ENCODE measurements around the gene SLC16A6.
"Not testable (repeated sequence)": the region's sequence is repeated elsewhere in the genome, so short reads cannot be mapped to it uniquely, and the experiment has no call there.

The SLC16A6 gene

GRCh38 chr17:68238164-68238870 is 52.6 kb downstream of the SLC16A6 start:
- Histone ChIP-seq H3K27me3 (ENCODE audit: insufficient read depth, low read length) (no peaks in the 10 kb centered on the region), H3K4me1 (ENCODE audit: insufficient read depth, low read length) (no peaks in the 10 kb centered on the region), H3K27ac (ENCODE audit: low read length) (no peak overlapping the region), H3K9ac (ENCODE audit: low read depth, low read length) (no peak overlapping the region), H3K4me3 (ENCODE audit: low read length) (no peak overlapping the region), H3K9me3 (ENCODE audit: insufficient read depth, low read depth, low read length) (no peaks in the 10 kb centered on the region), H3K36me3 (ENCODE audit: insufficient read depth, low read depth, low read length) (no peaks in the 10 kb centered on the region)

- not testable (repeated sequence) for H3K4me1 ChIP-seq (ENCODE audit: insufficient read depth, low read length)
Observed at GRCh38 chr17:68237369-68238163, 53.4 kb downstream of the SLC16A6 start.

GRCh38 chr17:68235336-68235791 is 55.6 kb downstream of the SLC16A6 start:
- H3K27me3 ChIP-seq (ENCODE audit: insufficient read depth, low read length); H3K4me3 ChIP-seq (ENCODE audit: low read length); H3K4me1 ChIP-seq (ENCODE audit: insufficient read depth, low read length); H3K9ac ChIP-seq (ENCODE audit: low read depth, low read length); H3K9me3 ChIP-seq (ENCODE audit: insufficient read depth, low read depth, low read length); H3K36me3 ChIP-seq (ENCODE audit: insufficient read depth, low read depth, low read length); H3K27ac ChIP-seq (ENCODE audit: low read length): not testable (repeated sequence)

More at GRCh38 chr17:68237369-68238163, 53.4 kb downstream of the SLC16A6 start:
- not testable (repeated sequence) for H3K36me3 ChIP-seq (ENCODE audit: insufficient read depth, low read depth, low read length); H3K4me3 ChIP-seq (ENCODE audit: low read length); H3K27me3 ChIP-seq (ENCODE audit: insufficient read depth, low read length); H3K27ac ChIP-seq (ENCODE audit: low read length); H3K9ac ChIP-seq (ENCODE audit: low read depth, low read length); H3K9me3 ChIP-seq (ENCODE audit: insufficient read depth, low read depth, low read length)

GRCh38 chr17:68234726-68235335 is 56.1 kb downstream of the SLC16A6 start:
- not testable (repeated sequence) for H3K9me3 ChIP-seq (ENCODE audit: insufficient read depth, low read depth, low read length); H3K27ac ChIP-seq (ENCODE audit: low read length); H3K27me3 ChIP-seq (ENCODE audit: insufficient read depth, low read length); H3K4me1 ChIP-seq (ENCODE audit: insufficient read depth, low read length); H3K4me3 ChIP-seq (ENCODE audit: low read length); H3K36me3 ChIP-seq (ENCODE audit: insufficient read depth, low read depth, low read length); H3K9ac ChIP-seq (ENCODE audit: low read depth, low read length)

GRCh38 chr17:68232741-68233140 is 58.2 kb downstream of the SLC16A6 start:
- H3K9ac ChIP-seq (ENCODE audit: low read depth, low read length); H3K27ac ChIP-seq (ENCODE audit: low read length): not testable (repeated sequence)

GRCh38 chr17:68231541-68231940 is 59.4 kb downstream of the SLC16A6 start:
- H3K4me1 ChIP-seq (ENCODE audit: insufficient read depth, low read length), result no peaks in the 10 kb centered on the region
- no peak overlapping the region for H3K27ac ChIP-seq (ENCODE audit: low read length)
- H3K4me3 ChIP-seq (ENCODE audit: low read length), result no peak overlapping the region

More at GRCh38 chr17:68232741-68233140, 58.2 kb downstream of the SLC16A6 start:
- H3K4me3 ChIP-seq (ENCODE audit: low read length); H3K4me1 ChIP-seq (ENCODE audit: insufficient read depth, low read length); H3K36me3 ChIP-seq (ENCODE audit: insufficient read depth, low read depth, low read length); H3K9me3 ChIP-seq (ENCODE audit: insufficient read depth, low read depth, low read length); H3K27me3 ChIP-seq (ENCODE audit: insufficient read depth, low read length): not testable (repeated sequence)

GRCh38 chr17:68231131-68231530 is 59.8 kb downstream of the SLC16A6 start:
- H3K4me3 ChIP-seq (ENCODE audit: low read length); H3K9ac ChIP-seq (ENCODE audit: low read depth, low read length); H3K9me3 ChIP-seq (ENCODE audit: insufficient read depth, low read depth, low read length); H3K4me1 ChIP-seq (ENCODE audit: insufficient read depth, low read length); H3K36me3 ChIP-seq (ENCODE audit: insufficient read depth, low read depth, low read length); H3K27me3 ChIP-seq (ENCODE audit: insufficient read depth, low read length); H3K27ac ChIP-seq (ENCODE audit: low read length): not testable (repeated sequence)

More at GRCh38 chr17:68231541-68231940, 59.4 kb downstream of the SLC16A6 start:
- no peak overlapping the region for H3K9ac ChIP-seq (ENCODE audit: low read depth, low read length)
- no peaks in the 10 kb centered on the region for H3K36me3 ChIP-seq (ENCODE audit: insufficient read depth, low read depth, low read length)
- H3K27me3 ChIP-seq (ENCODE audit: insufficient read depth, low read length), result no peaks in the 10 kb centered on the region
- no peaks in the 10 kb centered on the region for H3K9me3 ChIP-seq (ENCODE audit: insufficient read depth, low read depth, low read length)

GRCh38 chr17:68229619-68230018 is 61.3 kb downstream of the SLC16A6 start:
- Histone ChIP-seq H3K27me3 (ENCODE audit: insufficient read depth, low read length) (no peaks in the 10 kb centered on the region), H3K4me3 (ENCODE audit: low read length) (no peak overlapping the region), H3K9ac (ENCODE audit: low read depth, low read length) (no peak overlapping the region), H3K9me3 (ENCODE audit: insufficient read depth, low read depth, low read length) (no peaks in the 10 kb centered on the region), H3K27ac (ENCODE audit: low read length) (no peak overlapping the region), H3K4me1 (ENCODE audit: insufficient read depth, low read length) (no peaks in the 10 kb centered on the region), H3K36me3 (ENCODE audit: insufficient read depth, low read depth, low read length) (no peaks in the 10 kb centered on the region)

- H3K9me3 ChIP-seq (ENCODE audit: insufficient read depth, low read depth, low read length), result no peaks in the 10 kb centered on the region
- no peak overlapping the region for H3K9ac ChIP-seq (ENCODE audit: low read depth, low read length)
- no peaks in the 10 kb centered on the region for H3K4me1 ChIP-seq (ENCODE audit: insufficient read depth, low read length)
- H3K36me3 ChIP-seq (ENCODE audit: insufficient read depth, low read depth, low read length), result no peaks in the 10 kb centered on the region
- no peaks in the 10 kb centered on the region for H3K27me3 ChIP-seq (ENCODE audit: insufficient read depth, low read length)
- no peak overlapping the region for H3K27ac ChIP-seq (ENCODE audit: low read length)
- no peak overlapping the region for H3K4me3 ChIP-seq (ENCODE audit: low read length)
Observed at GRCh38 chr17:68228817-68229570, 61.9 kb downstream of the SLC16A6 start.

- H3K27ac ChIP-seq (ENCODE audit: low read length); H3K36me3 ChIP-seq (ENCODE audit: insufficient read depth, low read depth, low read length); H3K4me3 ChIP-seq (ENCODE audit: low read length); H3K9me3 ChIP-seq (ENCODE audit: insufficient read depth, low read depth, low read length); H3K4me1 ChIP-seq (ENCODE audit: insufficient read depth, low read length); H3K27me3 ChIP-seq (ENCODE audit: insufficient read depth, low read length); H3K9ac ChIP-seq (ENCODE audit: low read depth, low read length): not testable (repeated sequence)
Observed at GRCh38 chr17:68228039-68228680, 62.8 kb downstream of the SLC16A6 start.

GRCh38 chr17:68225055-68225454 is 65.9 kb downstream of the SLC16A6 start:
- H3K27me3 ChIP-seq (ENCODE audit: insufficient read depth, low read length); H3K9me3 ChIP-seq (ENCODE audit: insufficient read depth, low read depth, low read length); H3K4me3 ChIP-seq (ENCODE audit: low read length); H3K9ac ChIP-seq (ENCODE audit: low read depth, low read length); H3K4me1 ChIP-seq (ENCODE audit: insufficient read depth, low read length); H3K36me3 ChIP-seq (ENCODE audit: insufficient read depth, low read depth, low read length); H3K27ac ChIP-seq (ENCODE audit: low read length): not testable (repeated sequence)
